Measurements from ENCODE around the gene TENM4.

DNA sequence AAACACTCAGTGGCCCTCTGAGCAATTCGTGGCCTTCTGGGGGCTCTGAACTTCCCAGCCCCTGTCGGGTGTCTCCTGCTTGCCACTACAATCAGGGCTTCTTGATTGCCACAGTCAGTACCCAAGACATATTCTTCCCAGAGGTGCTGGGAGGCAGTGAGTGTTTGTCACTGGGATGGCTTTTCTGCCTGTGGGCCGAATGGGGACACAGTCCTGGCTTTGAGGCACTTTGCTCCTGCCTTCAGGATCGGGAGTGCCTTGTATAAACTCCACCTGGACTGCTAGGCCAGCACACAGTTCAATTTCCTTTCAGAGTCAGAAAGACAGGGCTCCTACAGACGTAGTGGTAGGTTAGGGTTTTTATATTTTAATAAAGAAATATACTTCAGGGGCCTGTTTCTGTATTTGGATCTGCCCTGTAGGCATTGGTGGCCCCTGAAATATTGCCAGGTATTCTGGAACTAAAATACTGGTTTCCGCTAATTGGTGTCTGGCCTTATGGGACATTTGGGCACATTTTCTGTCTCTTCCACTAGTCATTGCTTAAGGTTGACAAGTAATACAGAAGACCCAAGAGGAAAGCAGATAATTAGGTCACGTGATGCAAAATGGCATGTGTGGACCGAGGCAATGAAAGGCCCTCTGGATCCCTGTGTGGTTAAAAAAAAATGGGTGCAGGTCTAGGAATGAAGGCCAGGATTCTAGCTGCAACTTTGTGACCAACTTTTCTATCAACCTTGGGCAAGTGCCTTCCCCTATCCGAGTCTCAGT lies 767.8 kb downstream of the TENM4 start:
- TF ChIP-seq CHD2 (IDR thresholded peaks at IDR 0.05; ENCODE audit: low read length, partially characterized antibody) = no peak
- TF ChIP-seq, protein P1, sequence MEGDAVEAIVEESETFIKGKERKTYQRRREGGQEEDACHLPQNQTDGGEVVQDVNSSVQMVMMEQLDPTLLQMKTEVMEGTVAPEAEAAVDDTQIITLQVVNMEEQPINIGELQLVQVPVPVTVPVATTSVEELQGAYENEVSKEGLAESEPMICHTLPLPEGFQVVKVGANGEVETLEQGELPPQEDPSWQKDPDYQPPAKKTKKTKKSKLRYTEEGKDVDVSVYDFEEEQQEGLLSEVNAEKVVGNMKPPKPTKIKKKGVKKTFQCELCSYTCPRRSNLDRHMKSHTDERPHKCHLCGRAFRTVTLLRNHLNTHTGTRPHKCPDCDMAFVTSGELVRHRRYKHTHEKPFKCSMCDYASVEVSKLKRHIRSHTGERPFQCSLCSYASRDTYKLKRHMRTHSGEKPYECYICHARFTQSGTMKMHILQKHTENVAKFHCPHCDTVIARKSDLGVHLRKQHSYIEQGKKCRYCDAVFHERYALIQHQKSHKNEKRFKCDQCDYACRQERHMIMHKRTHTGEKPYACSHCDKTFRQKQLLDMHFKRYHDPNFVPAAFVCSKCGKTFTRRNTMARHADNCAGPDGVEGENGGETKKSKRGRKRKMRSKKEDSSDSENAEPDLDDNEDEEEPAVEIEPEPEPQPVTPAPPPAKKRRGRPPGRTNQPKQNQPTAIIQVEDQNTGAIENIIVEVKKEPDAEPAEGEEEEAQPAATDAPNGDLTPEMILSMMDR (IDR thresholded peaks at IDR 0.05) = no peak
